C4-2B (cell line): ENCODE results near the gene DLG1.

ENCODE experiments used
- ZFX ChIP-seq: fragments of 450-650 bp; IDR thresholded peaks from 2 replicates; pipeline ENCODE4 v1.6.1; 2017
- TF ChIP-seq, protein P1 (sequence below): fragments of 450-650 bp; conservative IDR thresholded peaks from 2 replicates; pipeline ENCODE4 v1.5.1; 2017; ENCODE audit warnings: mild to moderate bottlenecking

GRCh38 chr3:197331131-197331530 is 32.7 kb upstream of the DLG1 start:
- TF ChIP-seq, protein P1, sequence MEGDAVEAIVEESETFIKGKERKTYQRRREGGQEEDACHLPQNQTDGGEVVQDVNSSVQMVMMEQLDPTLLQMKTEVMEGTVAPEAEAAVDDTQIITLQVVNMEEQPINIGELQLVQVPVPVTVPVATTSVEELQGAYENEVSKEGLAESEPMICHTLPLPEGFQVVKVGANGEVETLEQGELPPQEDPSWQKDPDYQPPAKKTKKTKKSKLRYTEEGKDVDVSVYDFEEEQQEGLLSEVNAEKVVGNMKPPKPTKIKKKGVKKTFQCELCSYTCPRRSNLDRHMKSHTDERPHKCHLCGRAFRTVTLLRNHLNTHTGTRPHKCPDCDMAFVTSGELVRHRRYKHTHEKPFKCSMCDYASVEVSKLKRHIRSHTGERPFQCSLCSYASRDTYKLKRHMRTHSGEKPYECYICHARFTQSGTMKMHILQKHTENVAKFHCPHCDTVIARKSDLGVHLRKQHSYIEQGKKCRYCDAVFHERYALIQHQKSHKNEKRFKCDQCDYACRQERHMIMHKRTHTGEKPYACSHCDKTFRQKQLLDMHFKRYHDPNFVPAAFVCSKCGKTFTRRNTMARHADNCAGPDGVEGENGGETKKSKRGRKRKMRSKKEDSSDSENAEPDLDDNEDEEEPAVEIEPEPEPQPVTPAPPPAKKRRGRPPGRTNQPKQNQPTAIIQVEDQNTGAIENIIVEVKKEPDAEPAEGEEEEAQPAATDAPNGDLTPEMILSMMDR = no peak; the same call in 1 of the 2 replicates
- no peak for TF ChIP-seq ZFX
